Fibroblast of lung (primary cell): ENCODE measurements around the gene OSBP2.

Experiments used
- EZH2 ChIP-seq: IDR thresholded peaks from 2 replicates; pipeline ENCODE4 v1.5.1; 2012; ENCODE audit warnings: low read length, control low read depth, mild to moderate bottlenecking; ENCODE audit errors: missing control alignments
- TF ChIP-seq, protein P1 (sequence below), 2 donors: IDR thresholded peaks in 1 of 2; conservative IDR thresholded peaks in 1 of 2; 1 replicate in 1 of 2; 2 replicates in 1 of 2; pipeline ENCODE4 v1.5.1; 2011 to 2012; ENCODE audit warnings: low read length in 2 of 2, control low read depth in 1 of 2, inconsistent platforms in 1 of 2, low read depth in 1 of 2, mild to moderate bottlenecking in 1 of 2

DNA sequence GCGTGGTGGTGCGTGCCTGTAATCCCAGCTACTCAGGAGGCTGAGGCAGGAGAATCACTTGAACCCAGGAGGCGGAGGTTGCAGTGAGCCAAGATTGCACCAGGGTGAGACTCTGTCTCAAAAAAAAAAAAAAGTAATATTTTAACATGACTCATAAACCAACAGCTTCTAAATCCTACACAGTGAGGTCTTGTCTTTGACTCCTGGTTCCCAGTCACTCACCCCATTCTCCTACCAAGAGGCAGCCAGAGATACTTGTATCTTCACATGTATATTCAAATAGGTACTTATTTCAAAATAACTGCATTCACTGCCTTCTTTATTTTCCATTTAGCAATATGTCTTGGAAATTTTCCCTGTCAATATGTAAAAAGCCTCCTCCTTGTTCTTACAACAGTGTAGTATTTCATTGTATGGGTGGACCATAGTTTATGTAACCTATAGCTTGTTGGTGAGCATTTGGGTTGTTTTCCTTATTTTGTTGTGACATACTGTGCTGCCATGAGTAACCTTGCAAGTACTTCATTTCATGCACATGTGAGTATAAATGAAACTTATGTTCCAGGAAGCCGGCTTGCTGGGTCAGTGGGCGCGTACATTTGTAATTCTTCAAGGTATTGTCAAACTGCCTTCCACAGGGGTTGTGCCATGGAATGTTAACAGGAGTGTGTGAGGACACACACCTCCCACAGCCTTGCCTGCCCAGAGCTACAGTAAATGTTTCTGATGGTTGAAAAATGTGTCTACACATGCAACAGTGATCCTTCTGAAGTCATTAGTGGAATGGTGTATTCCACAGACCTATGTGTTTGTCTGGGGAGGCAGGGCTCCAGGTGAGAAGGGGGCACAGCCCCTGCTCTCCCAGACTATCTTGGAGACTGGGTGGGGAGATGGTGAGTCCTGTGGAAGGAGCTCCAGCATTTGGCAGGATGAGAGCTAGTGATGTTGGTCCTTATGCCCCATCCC is 47.9 kb downstream of the OSBP2 start:
- TF ChIP-seq, protein P1, sequence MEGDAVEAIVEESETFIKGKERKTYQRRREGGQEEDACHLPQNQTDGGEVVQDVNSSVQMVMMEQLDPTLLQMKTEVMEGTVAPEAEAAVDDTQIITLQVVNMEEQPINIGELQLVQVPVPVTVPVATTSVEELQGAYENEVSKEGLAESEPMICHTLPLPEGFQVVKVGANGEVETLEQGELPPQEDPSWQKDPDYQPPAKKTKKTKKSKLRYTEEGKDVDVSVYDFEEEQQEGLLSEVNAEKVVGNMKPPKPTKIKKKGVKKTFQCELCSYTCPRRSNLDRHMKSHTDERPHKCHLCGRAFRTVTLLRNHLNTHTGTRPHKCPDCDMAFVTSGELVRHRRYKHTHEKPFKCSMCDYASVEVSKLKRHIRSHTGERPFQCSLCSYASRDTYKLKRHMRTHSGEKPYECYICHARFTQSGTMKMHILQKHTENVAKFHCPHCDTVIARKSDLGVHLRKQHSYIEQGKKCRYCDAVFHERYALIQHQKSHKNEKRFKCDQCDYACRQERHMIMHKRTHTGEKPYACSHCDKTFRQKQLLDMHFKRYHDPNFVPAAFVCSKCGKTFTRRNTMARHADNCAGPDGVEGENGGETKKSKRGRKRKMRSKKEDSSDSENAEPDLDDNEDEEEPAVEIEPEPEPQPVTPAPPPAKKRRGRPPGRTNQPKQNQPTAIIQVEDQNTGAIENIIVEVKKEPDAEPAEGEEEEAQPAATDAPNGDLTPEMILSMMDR (conservative IDR thresholded peaks at IDR 0.05 in 1 of 2, IDR thresholded peaks at IDR 0.05 in 1 of 2; ENCODE audit: low read depth in 1 of 2, low read length in 2 of 2) = no peak
- no peak for TF ChIP-seq EZH2
